H1 (cell line): ENCODE measurements around the gene SLC5A10. TPM values are rescaled to one million over a fixed set of nuclear protein-coding genes. Genes with fewer than 3 reads are reported as not detected.

Experiments
- CHD7 ChIP-seq: fragments of 300-600 bp; sonication (generic); IDR thresholded peaks from 2 replicates; pipeline ENCODE4 v1.7.1; 2012; ENCODE audit warnings: low read length, moderate library complexity, mild to moderate bottlenecking, inconsistent platforms; ENCODE audit not compliant: insufficient replicate concordance
- JUN ChIP-seq: IDR thresholded peaks from 2 replicates; pipeline ENCODE4 v1.6.1; 2011; ENCODE audit warnings: low read depth, mild to moderate bottlenecking, improper control_type of control experiment, low read length
- PHF8 ChIP-seq: fragments of 200-600 bp; sonication (generic); conservative IDR thresholded peaks from 2 replicates; pipeline ENCODE4 v1.7.1; 2012; ENCODE audit warnings: low read depth, mild to moderate bottlenecking, inconsistent platforms, low read length, moderate library complexity
- RAD21 ChIP-seq, 2 experiments: IDR thresholded peaks in 1 of 2; conservative IDR thresholded peaks in 1 of 2; 2 replicates each; pipeline ENCODE4 v1.6.1; 2011; ENCODE audit warnings: low read depth in 2 of 2, low read length in 2 of 2, improper control_type of control experiment in 1 of 2, inconsistent platforms in 1 of 2, mild to moderate bottlenecking in 1 of 2, moderate library complexity in 1 of 2
- SIX5 ChIP-seq: IDR thresholded peaks from 2 replicates; pipeline ENCODE4 v1.6.1; 2011; ENCODE audit warnings: mild to moderate bottlenecking, low read depth, low read length
- SRF ChIP-seq: IDR thresholded peaks from 2 replicates; pipeline ENCODE4 v1.6.1; 2011; ENCODE audit warnings: mild to moderate bottlenecking, low read depth, low read length, moderate library complexity
- polyA plus RNA-seq, 7 experiments: library from polyadenylated mRNA; depleted of rRNA in 3 of 7; stranded (reverse) in 5 of 7; unstranded in 2 of 7; fragments of >200 nt in 5 of 7; fragments of 200-250 nt in 2 of 7; gene quantifications; 1 replicate in 5 of 7; 2 replicates in 1 of 7; 4 replicates in 1 of 7; pipeline versions ENCODE4 v1.2.1 to v1.2.3, GENCODE V29; 2011 to 2013; ENCODE audit warnings: missing spikeins in 2 of 7, mixed read lengths in 2 of 7
- total RNA-seq: library from RNA; stranded (reverse); fragmentation: NEBNext Ultra II Directional; extraction: Animal tissue kit (Norgen Biotek cat#: 25700); gene quantifications from 2 replicates; pipeline ENCODE4 v1.2.1, GENCODE V29; 2021

The SLC5A10 gene
- total and polyA plus RNA-seq, 2 of the 8 experiments (the other 6 are each of a cell fraction or from before 2014, with no cell fraction given), result 0.05 to 0.11 TPM

GRCh38 chr17:18975597-18975996 lies 23.6 kb downstream of the SLC5A10 start (continued):
- no peak for TF ChIP-seq CHD7
- TF ChIP-seq PHF8, result no peak
- no peak for TF ChIP-seq JUN
- no peak for TF ChIP-seq SRF
- TF ChIP-seq SIX5, result no peak
- no peak for TF ChIP-seq RAD21 (IDR thresholded peaks at IDR 0.05 in 1 of 2, conservative IDR thresholded peaks at IDR 0.05 in 1 of 2; ENCODE audit: low read depth in 2 of 2, low read length in 2 of 2)
